Measurements from ENCODE around the gene AP3B1. TPM values are rescaled to one million over a fixed set of nuclear protein-coding genes. Genes with fewer than 3 reads are reported as not detected.

The AP3B1 gene
- polyA plus RNA-seq, 3 donors: 20.3 to 39.8 (median 24.9) TPM

GRCh38 chr5:78006449-78006848 lies 288.0 kb downstream of the AP3B1 start:
- Mint-ChIP-seq H3K4me1 (peaks cover 13% of the 10 kb centered on the region), H3K4me3 (no peak overlapping the region), H3K36me3 (peaks cover 20 to 25% of the 10 kb centered on the region in 2 donors), H3K9me3 (no peaks in the 10 kb centered on the region), H3K27ac (no peak overlapping the region), H3K27me3 (ENCODE audit: low read depth in 3 of 3) (no peaks in the 10 kb centered on the region)
- no peak overlapping the region for H2AFZ ChIP-seq (ENCODE audit: insufficient read depth, low read depth, low read length, poor library complexity, severe bottlenecking)
- H3K27ac ChIP-seq (ENCODE audit: low read depth in 1 of 2, low read length in 2 of 2): no peak overlapping the region
- no peaks in the 10 kb centered on the region for H4K20me1 ChIP-seq (ENCODE audit: insufficient read depth, low read length)
- no peak for TF ChIP-seq CTCF (IDR thresholded peaks at IDR 0.05)
- H3K4me2 ChIP-seq (replicated peaks; ENCODE audit: extremely low read depth, low read length, poor library complexity, severe bottlenecking): no peak overlapping the region
- intact Hi-C loops (cut with micrococcal nuclease): loop anchor here in 1 of 2 donors (10.0 kb wide), 1 partner anchor 362 kb away; no protein-coding TSS in a partner anchor
- WGBS (ENCODE audit: insufficient coverage): no CpG with 5 or more reads among the region's 7 CpGs
- H3K9ac ChIP-seq (ENCODE audit: insufficient read depth, low read length, poor library complexity, severe bottlenecking): no peak overlapping the region
- no peak overlapping the region for H3K4me3 ChIP-seq (replicated peaks in 1 of 3; ENCODE audit: low read depth in 2 of 3, low read length in 3 of 3)
- DNase-seq: no peak
- H3K9me3 ChIP-seq (replicated peaks in 1 of 2; ENCODE audit: control insufficient read depth in 1 of 2, insufficient read depth in 1 of 2, low read length in 2 of 2): no peaks in the 10 kb centered on the region
- no peaks in the 10 kb centered on the region for H3K79me2 ChIP-seq (ENCODE audit: insufficient read depth, low read length)
- H3K36me3 ChIP-seq (replicated peaks in 1 of 2; ENCODE audit: control insufficient read depth in 1 of 2, insufficient read depth in 2 of 2, low read length in 2 of 2): peaks cover 7 to 28% of the 10 kb centered on the region in 2 donors
- H3K4me1 ChIP-seq (ENCODE audit: control insufficient read depth in 1 of 2, insufficient read depth in 2 of 2, low read length in 2 of 2): peaks cover 9% of the 10 kb centered on the region in 2 donors
- H3K27me3 ChIP-seq (ENCODE audit: control insufficient read depth in 2 of 2, insufficient read depth in 2 of 2, low read length in 2 of 2): no peaks in the 10 kb centered on the region

- no peaks in the 10 kb centered on the region for H3K79me2 ChIP-seq (ENCODE audit: insufficient read depth, low read length)
- no peak overlapping the region for H3K4me2 ChIP-seq (replicated peaks; ENCODE audit: extremely low read depth, low read length, poor library complexity, severe bottlenecking)
- Mint-ChIP-seq H3K36me3 (peaks cover 17 to 30% of the 10 kb centered on the region in 2 donors), H3K27me3 (ENCODE audit: low read depth in 3 of 3) (peaks cover 0 to 2% (median 0%) of the 10 kb centered on the region in 3 donors), H3K27ac (peak overlapping the region in 1 of 7 donors; percentile 38), H3K4me3 (no peak overlapping the region), H3K4me1 (peaks cover 17% of the 10 kb centered on the region), H3K9me3 (no peaks in the 10 kb centered on the region)
- H3K9ac ChIP-seq (ENCODE audit: insufficient read depth, low read length, poor library complexity, severe bottlenecking): no peak overlapping the region
- H3K9me3 ChIP-seq (replicated peaks in 1 of 2; ENCODE audit: control insufficient read depth in 1 of 2, insufficient read depth in 1 of 2, low read length in 2 of 2): no peaks in the 10 kb centered on the region
- H4K20me1 ChIP-seq (ENCODE audit: insufficient read depth, low read length): no peaks in the 10 kb centered on the region
- no peak overlapping the region for H3K27ac ChIP-seq (ENCODE audit: low read depth in 1 of 2, low read length in 2 of 2)
- H2AFZ ChIP-seq (ENCODE audit: insufficient read depth, low read depth, low read length, poor library complexity, severe bottlenecking): no peak overlapping the region
- H3K4me1 ChIP-seq (ENCODE audit: control insufficient read depth in 1 of 2, insufficient read depth in 2 of 2, low read length in 2 of 2): peaks cover 9% of the 10 kb centered on the region in 2 donors
- TF ChIP-seq CTCF (IDR thresholded peaks at IDR 0.05): no peak
- peaks cover 7 to 28% of the 10 kb centered on the region in 2 donors for H3K36me3 ChIP-seq (replicated peaks in 1 of 2; ENCODE audit: control insufficient read depth in 1 of 2, insufficient read depth in 2 of 2, low read length in 2 of 2)
- no peaks in the 10 kb centered on the region for H3K27me3 ChIP-seq (ENCODE audit: control insufficient read depth in 2 of 2, insufficient read depth in 2 of 2, low read length in 2 of 2)
- DNase-seq: no peak
- intact Hi-C loops (cut with micrococcal nuclease): loop anchor here in 1 of 2 donors (10.0 kb wide), 1 partner anchor 360 kb away; no protein-coding TSS in a partner anchor
- no CpG with 5 or more reads among the region's 5 CpGs for WGBS (ENCODE audit: insufficient coverage)
- no peak overlapping the region for H3K4me3 ChIP-seq (replicated peaks in 1 of 3; ENCODE audit: low read depth in 2 of 3, low read length in 3 of 3)
Measured at GRCh38 chr5:78005021-78005785, 289.3 kb downstream of the AP3B1 start.
